Endometrial microvascular endothelial cells (primary cell): ENCODE data around the gene PAQR7. TPM values are rescaled to one million over a fixed set of nuclear protein-coding genes. Genes with fewer than 3 reads are reported as not detected.
"Not testable (repeated sequence)": the region's sequence is repeated elsewhere in the genome, so short reads cannot be mapped to it uniquely, and the experiment has no call there.

Experiments
- in situ Hi-C: cut with HindIII; loops from 2 replicates; pipeline ENCODE4 v1.10.0; 2017; ENCODE audit warnings: low sequenced_read_pairs, low pct_unique_long_range_greater_than_20kb; ENCODE audit errors: inconsistent ontology term
- total RNA-seq: library from RNA; depleted of rRNA; stranded (reverse); fragments of >200 nt; gene quantifications from one replicate; pipeline ENCODE4 v1.2.3, GENCODE V29; 2015; ENCODE audit errors: inconsistent ontology term

Gene PAQR7
- total RNA-seq, 1 donor from 2014 or later: 5.5 TPM

- in situ Hi-C loops: no loop called here
These were observed 13.9 kb downstream of the PAQR7 start for GRCh38 chr1:25861316-25862286.

- in situ Hi-C loops: no loop called here
These were observed 16.4 kb downstream of the PAQR7 start, which contains the start of gene AUNIP for GRCh38 chr1:25858906-25859789. Gene AUNIP (minus strand): TSS chr1:25859457. CDS start chr1:25859357, 100 bp downstream.

- in situ Hi-C loops: no loop called here
These were observed 17.0 kb downstream of the PAQR7 start for GRCh38 chr1:25858494-25858893.

GRCh38 chr1:25856856-25857255, 18.7 kb downstream of the PAQR7 start:
- in situ Hi-C loops: no loop called here

- in situ Hi-C loops: no loop called here
These were observed 21.0 kb downstream of the PAQR7 start for GRCh38 chr1:25854554-25854953.

GRCh38 chr1:25848531-25848930, 27.0 kb downstream of the PAQR7 start:
- in situ Hi-C loops: no loop called here

GRCh38 chr1:25847929-25848328, 27.6 kb downstream of the PAQR7 start:
- in situ Hi-C loops: no loop called here

GRCh38 chr1:25845664-25846063, 29.8 kb downstream of the PAQR7 start:
- in situ Hi-C loops: no loop called here

- in situ Hi-C loops: no loop called here
These were observed 30.8 kb downstream of the PAQR7 start for GRCh38 chr1:25844536-25845337.

- in situ Hi-C loops: no loop called here
These were observed 32.0 kb downstream of the PAQR7 start for GRCh38 chr1:25843483-25843882.

- in situ Hi-C loops: not testable (repeated sequence)
These were observed 35.7 kb downstream of the PAQR7 start for GRCh38 chr1:25839808-25840207.

- in situ Hi-C loops: no loop called here
These were observed 38.1 kb downstream of the PAQR7 start for GRCh38 chr1:25837262-25837875.

- in situ Hi-C loops: no loop called here
These were observed 38.8 kb downstream of the PAQR7 start for GRCh38 chr1:25836695-25837094.

GRCh38 chr1:25834894-25835293, 40.6 kb downstream of the PAQR7 start:
- in situ Hi-C loops: no loop called here

- in situ Hi-C loops: no loop called here
These were observed 42.4 kb downstream of the PAQR7 start for GRCh38 chr1:25833158-25833557.

GRCh38 chr1:25832336-25833037, 43.0 kb downstream of the PAQR7 start:
- in situ Hi-C loops: no loop called here

- in situ Hi-C loops: no loop called here
These were observed 43.8 kb downstream of the PAQR7 start for GRCh38 chr1:25831569-25832196.
